ENCODE results near the gene SYCE3. TPM values are rescaled to one million over a fixed set of nuclear protein-coding genes. Genes with fewer than 3 reads are reported as not detected.
A peak's percentile ranks its signal among the peaks of the same experiment; 100 is the strongest.

Gene SYCE3
- total and polyA plus RNA-seq, 9 of the 15 experiments (the other 6 are each of a cell fraction or from before 2014, with no cell fraction given) = 0.56 TPM; not detected in 8

DNA sequence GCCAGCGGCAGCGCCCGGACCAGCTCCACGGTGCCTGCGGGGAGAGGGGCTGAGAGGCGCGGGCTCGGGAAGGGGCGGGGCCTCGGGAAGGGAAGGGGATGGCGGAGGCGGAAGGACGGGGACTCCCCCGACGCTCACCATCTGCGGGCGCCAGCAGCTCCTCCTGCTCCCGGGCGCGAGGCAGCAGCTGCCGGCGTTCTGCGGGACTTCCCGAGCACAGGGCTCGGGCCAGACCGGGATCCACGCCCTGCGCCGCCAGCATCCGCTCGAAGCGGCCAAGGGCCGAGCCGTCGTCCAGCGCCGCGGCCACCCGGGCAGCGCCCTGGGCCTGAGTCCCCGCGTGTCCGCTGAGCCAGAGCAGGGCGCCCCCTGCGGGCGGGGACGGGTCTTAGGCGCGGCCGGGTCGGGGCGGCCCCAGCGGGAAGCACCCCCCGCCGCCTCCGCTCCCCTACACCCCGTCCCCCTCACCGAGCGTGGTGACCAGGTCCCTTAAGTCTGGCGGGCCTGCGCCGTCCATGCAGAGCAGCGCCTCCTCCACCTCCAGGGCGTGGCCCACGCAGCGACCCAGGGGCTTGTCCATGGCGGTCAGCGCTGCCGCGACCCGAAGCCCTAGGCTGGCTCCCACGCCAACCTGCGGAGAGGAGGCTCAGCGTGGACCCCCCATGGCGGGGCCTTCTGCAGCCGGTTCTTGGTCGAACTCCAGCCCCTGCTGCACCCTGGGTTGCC lies 36.4 kb downstream of the SYCE3 start (continued):
- TF ChIP-seq, protein P1, sequence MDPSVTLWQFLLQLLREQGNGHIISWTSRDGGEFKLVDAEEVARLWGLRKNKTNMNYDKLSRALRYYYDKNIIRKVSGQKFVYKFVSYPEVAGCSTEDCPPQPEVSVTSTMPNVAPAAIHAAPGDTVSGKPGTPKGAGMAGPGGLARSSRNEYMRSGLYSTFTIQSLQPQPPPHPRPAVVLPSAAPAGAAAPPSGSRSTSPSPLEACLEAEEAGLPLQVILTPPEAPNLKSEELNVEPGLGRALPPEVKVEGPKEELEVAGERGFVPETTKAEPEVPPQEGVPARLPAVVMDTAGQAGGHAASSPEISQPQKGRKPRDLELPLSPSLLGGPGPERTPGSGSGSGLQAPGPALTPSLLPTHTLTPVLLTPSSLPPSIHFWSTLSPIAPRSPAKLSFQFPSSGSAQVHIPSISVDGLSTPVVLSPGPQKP (CRISPR knock-in tag; IDR thresholded peaks at IDR 0.05) = no peak
- TF ChIP-seq, protein P2, sequence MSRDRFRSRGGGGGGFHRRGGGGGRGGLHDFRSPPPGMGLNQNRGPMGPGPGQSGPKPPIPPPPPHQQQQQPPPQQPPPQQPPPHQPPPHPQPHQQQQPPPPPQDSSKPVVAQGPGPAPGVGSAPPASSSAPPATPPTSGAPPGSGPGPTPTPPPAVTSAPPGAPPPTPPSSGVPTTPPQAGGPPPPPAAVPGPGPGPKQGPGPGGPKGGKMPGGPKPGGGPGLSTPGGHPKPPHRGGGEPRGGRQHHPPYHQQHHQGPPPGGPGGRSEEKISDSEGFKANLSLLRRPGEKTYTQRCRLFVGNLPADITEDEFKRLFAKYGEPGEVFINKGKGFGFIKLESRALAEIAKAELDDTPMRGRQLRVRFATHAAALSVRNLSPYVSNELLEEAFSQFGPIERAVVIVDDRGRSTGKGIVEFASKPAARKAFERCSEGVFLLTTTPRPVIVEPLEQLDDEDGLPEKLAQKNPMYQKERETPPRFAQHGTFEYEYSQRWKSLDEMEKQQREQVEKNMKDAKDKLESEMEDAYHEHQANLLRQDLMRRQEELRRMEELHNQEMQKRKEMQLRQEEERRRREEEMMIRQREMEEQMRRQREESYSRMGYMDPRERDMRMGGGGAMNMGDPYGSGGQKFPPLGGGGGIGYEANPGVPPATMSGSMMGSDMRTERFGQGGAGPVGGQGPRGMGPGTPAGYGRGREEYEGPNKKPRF (IDR thresholded peaks at IDR 0.05; ENCODE audit: low read depth, low read length) = no peak
- TF ChIP-seq, protein P3, sequence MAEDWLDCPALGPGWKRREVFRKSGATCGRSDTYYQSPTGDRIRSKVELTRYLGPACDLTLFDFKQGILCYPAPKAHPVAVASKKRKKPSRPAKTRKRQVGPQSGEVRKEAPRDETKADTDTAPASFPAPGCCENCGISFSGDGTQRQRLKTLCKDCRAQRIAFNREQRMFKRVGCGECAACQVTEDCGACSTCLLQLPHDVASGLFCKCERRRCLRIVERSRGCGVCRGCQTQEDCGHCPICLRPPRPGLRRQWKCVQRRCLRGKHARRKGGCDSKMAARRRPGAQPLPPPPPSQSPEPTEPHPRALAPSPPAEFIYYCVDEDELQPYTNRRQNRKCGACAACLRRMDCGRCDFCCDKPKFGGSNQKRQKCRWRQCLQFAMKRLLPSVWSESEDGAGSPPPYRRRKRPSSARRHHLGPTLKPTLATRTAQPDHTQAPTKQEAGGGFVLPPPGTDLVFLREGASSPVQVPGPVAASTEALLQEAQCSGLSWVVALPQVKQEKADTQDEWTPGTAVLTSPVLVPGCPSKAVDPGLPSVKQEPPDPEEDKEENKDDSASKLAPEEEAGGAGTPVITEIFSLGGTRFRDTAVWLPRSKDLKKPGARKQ (CRISPR knock-in tag; IDR thresholded peaks at IDR 0.05) = no peak
- no peak for TF ChIP-seq POLR3A (IDR thresholded peaks at IDR 0.05; ENCODE audit: borderline replicate concordance, extremely low read depth, insufficient read depth, insufficient read length)
- TF ChIP-seq, protein P4, sequence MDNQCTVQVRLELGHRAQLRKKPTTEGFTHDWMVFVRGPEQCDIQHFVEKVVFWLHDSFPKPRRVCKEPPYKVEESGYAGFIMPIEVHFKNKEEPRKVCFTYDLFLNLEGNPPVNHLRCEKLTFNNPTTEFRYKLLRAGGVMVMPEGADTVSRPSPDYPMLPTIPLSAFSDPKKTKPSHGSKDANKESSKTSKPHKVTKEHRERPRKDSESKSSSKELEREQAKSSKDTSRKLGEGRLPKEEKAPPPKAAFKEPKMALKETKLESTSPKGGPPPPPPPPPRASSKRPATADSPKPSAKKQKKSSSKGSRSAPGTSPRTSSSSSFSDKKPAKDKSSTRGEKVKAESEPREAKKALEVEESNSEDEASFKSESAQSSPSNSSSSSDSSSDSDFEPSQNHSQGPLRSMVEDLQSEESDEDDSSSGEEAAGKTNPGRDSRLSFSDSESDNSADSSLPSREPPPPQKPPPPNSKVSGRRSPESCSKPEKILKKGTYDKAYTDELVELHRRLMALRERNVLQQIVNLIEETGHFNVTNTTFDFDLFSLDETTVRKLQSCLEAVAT (IDR thresholded peaks at IDR 0.05) = no peak
- peak; percentile 46; the same call in 1 of the 2 replicates for TF ChIP-seq RB1 (IDR thresholded peaks at IDR 0.05; ENCODE audit: low read depth)
- peak; percentile 35 for TF ChIP-seq TBP (optimal IDR thresholded peaks at IDR 0.05; ENCODE audit: low read depth, low read length)
- TF ChIP-seq RBBP5 (IDR thresholded peaks at IDR 0.05; ENCODE audit: borderline replicate concordance, insufficient read depth, low read length, poor library complexity, severe bottlenecking) = peak; percentile 39
- TF ChIP-seq, protein P5, sequence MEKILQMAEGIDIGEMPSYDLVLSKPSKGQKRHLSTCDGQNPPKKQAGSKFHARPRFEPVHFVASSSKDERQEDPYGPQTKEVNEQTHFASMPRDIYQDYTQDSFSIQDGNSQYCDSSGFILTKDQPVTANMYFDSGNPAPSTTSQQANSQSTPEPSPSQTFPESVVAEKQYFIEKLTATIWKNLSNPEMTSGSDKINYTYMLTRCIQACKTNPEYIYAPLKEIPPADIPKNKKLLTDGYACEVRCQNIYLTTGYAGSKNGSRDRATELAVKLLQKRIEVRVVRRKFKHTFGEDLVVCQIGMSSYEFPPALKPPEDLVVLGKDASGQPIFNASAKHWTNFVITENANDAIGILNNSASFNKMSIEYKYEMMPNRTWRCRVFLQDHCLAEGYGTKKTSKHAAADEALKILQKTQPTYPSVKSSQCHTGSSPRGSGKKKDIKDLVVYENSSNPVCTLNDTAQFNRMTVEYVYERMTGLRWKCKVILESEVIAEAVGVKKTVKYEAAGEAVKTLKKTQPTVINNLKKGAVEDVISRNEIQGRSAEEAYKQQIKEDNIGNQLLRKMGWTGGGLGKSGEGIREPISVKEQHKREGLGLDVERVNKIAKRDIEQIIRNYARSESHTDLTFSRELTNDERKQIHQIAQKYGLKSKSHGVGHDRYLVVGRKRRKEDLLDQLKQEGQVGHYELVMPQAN (IDR thresholded peaks at IDR 0.05; ENCODE audit: borderline replicate concordance) = no peak
- TF ChIP-seq NR2C2 (CRISPR knock-in tag; IDR thresholded peaks at IDR 0.05) = no peak
- TF ChIP-seq NR2C2 (tag; IDR thresholded peaks at IDR 0.05) = peak; percentile 66
- no peak for TF ChIP-seq NR2F6 (CRISPR knock-in tag; IDR thresholded peaks at IDR 0.05)
- TF ChIP-seq POLR2G (IDR thresholded peaks at IDR 0.05; ENCODE audit: low read depth, low read length) = peak; percentile 71

Measured in K562 (cell line).